Ishikawa (cell line): Measurements from ENCODE around the gene RIN3.

ENCODE experiments used
- CEBPB ChIP-seq: IDR thresholded peaks from 2 replicates; pipeline ENCODE4 v1.6.1; 2012
- CREB1 ChIP-seq: IDR thresholded peaks from 2 replicates; pipeline ENCODE4 v1.6.1; 2012; ENCODE audit warnings: low read depth
- EGR1 ChIP-seq: IDR thresholded peaks from 2 replicates; pipeline ENCODE4 v1.6.1; 2012
- EP300 ChIP-seq: IDR thresholded peaks from 2 replicates; pipeline ENCODE4 v1.6.1; 2012; ENCODE audit warnings: borderline replicate concordance
- FOXM1 ChIP-seq: IDR thresholded peaks from 2 replicates; pipeline ENCODE4 v1.6.1; 2012; ENCODE audit warnings: low read depth, borderline replicate concordance
- MAX ChIP-seq: IDR thresholded peaks from 2 replicates; pipeline ENCODE4 v1.6.1; 2012
- NFIC ChIP-seq: IDR thresholded peaks from 2 replicates; pipeline ENCODE4 v1.6.1; 2012
- RAD21 ChIP-seq: IDR thresholded peaks from 2 replicates; pipeline ENCODE4 v1.6.1; 2012; ENCODE audit warnings: low read depth
- REST ChIP-seq: IDR thresholded peaks from 2 replicates; pipeline ENCODE4 v1.6.1; 2012; ENCODE audit warnings: low read depth, mild to moderate bottlenecking
- TAF1 ChIP-seq: IDR thresholded peaks from 2 replicates; pipeline ENCODE4 v1.6.1; 2012; ENCODE audit warnings: low read depth, mild to moderate bottlenecking
- TCF12 ChIP-seq: IDR thresholded peaks from 2 replicates; pipeline ENCODE4 v1.6.1; 2012; ENCODE audit warnings: low read depth
- TEAD4 ChIP-seq: IDR thresholded peaks from 2 replicates; pipeline ENCODE4 v1.6.1; 2012
- USF1 ChIP-seq: IDR thresholded peaks from 2 replicates; pipeline ENCODE4 v1.6.1; 2012
- YY1 ChIP-seq: IDR thresholded peaks from 2 replicates; pipeline ENCODE4 v1.6.1; 2012; ENCODE audit warnings: low read depth
- ZBTB7A ChIP-seq: IDR thresholded peaks from 2 replicates; pipeline ENCODE4 v1.6.1; 2012; ENCODE audit warnings: low read depth

RIN3 gene

GRCh38 chr14:92676403-92677086 is 163.0 kb downstream of the RIN3 start:
- no peak for TF ChIP-seq TAF1
- no peak for TF ChIP-seq CEBPB
- TF ChIP-seq REST = no peak
- TF ChIP-seq NFIC = no peak
- no peak for TF ChIP-seq MAX
- TF ChIP-seq EGR1 = no peak
- no peak for TF ChIP-seq TCF12
- no peak for TF ChIP-seq YY1
- TF ChIP-seq FOXM1 = no peak
- TF ChIP-seq ZBTB7A = no peak
- TF ChIP-seq RAD21 = no peak
- no peak for TF ChIP-seq EP300
- TF ChIP-seq TEAD4 = no peak

- TF ChIP-seq TAF1 (no peak), USF1 (no peak)
Measured at GRCh38 chr14:92677087-92677668, 163.6 kb downstream of the RIN3 start.

- no peak for TF ChIP-seq CREB1
- TF ChIP-seq EP300 = no peak
- no peak for TF ChIP-seq TEAD4
- no peak for TF ChIP-seq REST
- TF ChIP-seq TAF1 = no peak
- no peak for TF ChIP-seq EGR1
- TF ChIP-seq ZBTB7A = no peak
- TF ChIP-seq FOXM1 = no peak
- no peak for TF ChIP-seq YY1
- no peak for TF ChIP-seq USF1
- no peak for TF ChIP-seq CEBPB
- no peak for TF ChIP-seq TCF12
- no peak for TF ChIP-seq RAD21
Measured at GRCh38 chr14:92677955-92678354, 164.4 kb downstream of the RIN3 start.

- TF ChIP-seq TAF1 = no peak
- TF ChIP-seq CEBPB = no peak
- TF ChIP-seq RAD21 = no peak
- TF ChIP-seq MAX = no peak
- no peak for TF ChIP-seq YY1
- TF ChIP-seq ZBTB7A = no peak
- no peak for TF ChIP-seq USF1
- no peak for TF ChIP-seq EP300
- no peak for TF ChIP-seq NFIC
- TF ChIP-seq REST = no peak
- TF ChIP-seq EGR1 = no peak
- TF ChIP-seq CREB1 = no peak
Measured at GRCh38 chr14:92678766-92679165, 165.2 kb downstream of the RIN3 start.
